ENCODE data around the gene SPHK1. TPM values are rescaled to one million over a fixed set of nuclear protein-coding genes. Genes with fewer than 3 reads are reported as not detected.
"Not testable (repeated sequence)": the region's sequence is repeated elsewhere in the genome, so short reads cannot be mapped to it uniquely, and the experiment has no call there.

The SPHK1 gene
- total and polyA plus RNA-seq, 5 donors from 2014 or later = 0.09 to 0.52 (median 0.12) TPM; not detected in 2

DNA sequence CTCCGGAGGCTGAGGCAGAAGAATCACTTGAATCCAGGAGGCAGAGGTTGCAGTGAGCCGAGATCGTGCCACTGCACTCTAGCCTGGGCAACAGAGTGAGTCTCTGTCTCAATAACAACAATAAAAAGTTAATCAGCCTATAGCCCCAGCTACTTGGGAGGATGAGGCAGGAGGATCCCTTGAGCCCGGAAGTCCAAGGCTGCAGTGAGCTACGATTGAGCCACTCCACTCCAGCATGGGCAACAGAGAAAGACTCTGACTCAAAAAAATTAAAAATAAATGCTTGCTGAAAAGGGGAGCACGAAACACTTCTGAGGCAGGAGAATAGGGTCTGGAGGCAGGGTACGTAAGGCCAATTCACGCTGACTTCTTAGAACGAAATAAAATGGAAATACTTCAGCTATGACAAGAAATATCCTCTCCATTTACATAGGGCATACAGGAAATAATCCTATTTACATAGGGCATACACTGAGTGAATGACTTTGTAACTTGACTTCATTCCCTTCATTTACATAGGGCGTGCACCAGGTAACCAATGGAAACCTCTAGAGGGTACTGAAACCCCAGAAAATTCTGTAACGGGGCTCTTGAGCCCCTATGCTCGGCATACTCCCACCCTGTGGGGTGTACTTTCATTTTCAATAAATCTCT lies 27.5 kb upstream of the SPHK1 start:
- no peaks in the 10 kb centered on the region for H3K36me3 ChIP-seq (ENCODE audit: control insufficient read depth, insufficient read depth, low read length)
- H3K27me3 ChIP-seq (ENCODE audit: control insufficient read depth, insufficient read depth, low read length) = no peaks in the 10 kb centered on the region
- Mint-ChIP-seq H3K36me3 (peaks cover under 1% of the 10 kb centered on the region), H3K4me1 (peaks cover 2 to 19% (median 10%) of the 10 kb centered on the region in 4 donors), H3K4me3 (peak overlapping the region in 1 of 4 donors; percentile 55), H3K27ac (no peak overlapping the region), H3K27me3 (peaks cover 6% of the 10 kb centered on the region), H3K9me3 (no peaks in the 10 kb centered on the region)
- peaks cover 14% of the 10 kb centered on the region for H3K4me1 ChIP-seq (ENCODE audit: control insufficient read depth, insufficient read depth, low read length, poor library complexity, severe bottlenecking)
- H3K4me3 ChIP-seq (ENCODE audit: low read depth, low read length) = no peak overlapping the region
- no peaks in the 10 kb centered on the region for H3K9me3 ChIP-seq (ENCODE audit: control insufficient read depth in 2 of 2, low read length in 2 of 2)
- ATAC-seq (ENCODE audit: low read depth in 2 of 2) (no peak), DNase-seq (no peak)
- H3K27ac ChIP-seq (ENCODE audit: insufficient read depth, low read length, poor library complexity, severe bottlenecking) = no peak overlapping the region

DNA sequence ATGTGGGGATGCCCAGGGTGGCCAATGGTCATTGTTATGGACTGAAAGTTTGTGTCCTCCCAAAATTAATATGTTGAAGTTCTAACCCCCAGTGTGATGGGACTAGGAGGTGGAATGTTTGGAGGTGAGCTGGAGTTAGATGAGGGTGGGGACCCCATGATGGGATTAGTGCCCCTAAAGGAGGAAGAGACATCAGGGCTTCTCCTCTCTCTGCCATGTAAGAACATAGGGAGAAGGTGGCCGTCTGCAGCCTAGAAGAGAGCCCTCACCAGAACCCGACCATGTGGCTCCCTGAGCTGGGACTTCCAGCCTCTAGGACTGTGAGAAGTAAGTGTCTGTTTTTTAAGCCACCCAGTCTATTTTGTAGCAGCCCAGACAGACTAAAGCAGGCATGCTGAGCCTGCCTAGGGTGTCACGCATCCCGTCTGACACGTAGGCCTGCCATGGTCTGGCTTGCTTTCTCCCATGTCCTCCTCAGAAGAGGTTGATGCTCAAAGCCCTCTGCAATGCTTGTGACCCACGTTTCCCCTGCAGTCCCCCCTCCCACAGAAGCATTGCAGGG lies 26.7 kb upstream of the SPHK1 start:
- H3K9me3 ChIP-seq (ENCODE audit: control insufficient read depth in 2 of 2, low read length in 2 of 2) = no peaks in the 10 kb centered on the region
- no peak for ATAC-seq (ENCODE audit: low read depth in 2 of 2)

DNA sequence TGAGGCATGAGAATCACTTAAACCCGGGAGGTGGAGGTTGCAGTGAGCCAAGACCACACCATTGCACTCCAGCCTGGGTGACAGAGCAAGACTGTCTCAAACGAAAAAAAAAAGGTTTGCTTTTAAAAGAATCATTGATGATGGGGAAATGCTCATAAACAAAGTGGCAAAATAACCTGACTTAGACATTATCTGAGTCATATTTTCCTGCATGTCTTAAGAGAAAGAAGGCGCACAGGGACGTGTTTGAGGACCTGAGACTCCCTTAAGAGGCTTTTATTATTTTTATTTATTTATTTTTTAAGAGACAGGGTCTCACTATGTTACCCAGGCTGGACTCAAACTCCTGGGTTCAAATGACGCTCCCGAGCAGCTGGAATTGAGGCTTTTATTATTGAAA lies 25.0 kb upstream of the SPHK1 start:
- Histone ChIP-seq H3K27ac (ENCODE audit: insufficient read depth, low read length, poor library complexity, severe bottlenecking) (no peak overlapping the region), H3K36me3 (ENCODE audit: control insufficient read depth, insufficient read depth, low read length) (no peaks in the 10 kb centered on the region), H3K4me3 (ENCODE audit: low read depth, low read length) (no peak overlapping the region), H3K4me1 (ENCODE audit: control insufficient read depth, insufficient read depth, low read length, poor library complexity, severe bottlenecking) (peaks cover 3% of the 10 kb centered on the region), H3K27me3 (ENCODE audit: control insufficient read depth, insufficient read depth, low read length) (no peaks in the 10 kb centered on the region), H3K9me3 (ENCODE audit: control insufficient read depth in 2 of 2, low read length in 2 of 2) (no peaks in the 10 kb centered on the region)
- H3K9me3 Mint-ChIP-seq = no peaks in the 10 kb centered on the region
- no peak overlapping the region for H3K27ac Mint-ChIP-seq
- no peak overlapping the region for H3K4me3 Mint-ChIP-seq
- DNase-seq (no peak), ATAC-seq (ENCODE audit: low read depth in 2 of 2) (no peak)
- no peaks in the 10 kb centered on the region for H3K36me3 Mint-ChIP-seq
- peaks cover 0 to 5% (median under 1%) of the 10 kb centered on the region in 4 donors for H3K4me1 Mint-ChIP-seq
- peaks cover 9% of the 10 kb centered on the region for H3K27me3 Mint-ChIP-seq

More for the DNA sequence above, 26.7 kb upstream of the SPHK1 start:
- Histone ChIP-seq H3K36me3 (ENCODE audit: control insufficient read depth, insufficient read depth, low read length) (no peaks in the 10 kb centered on the region), H3K4me3 (ENCODE audit: low read depth, low read length) (no peak overlapping the region), H3K27ac (ENCODE audit: insufficient read depth, low read length, poor library complexity, severe bottlenecking) (no peak overlapping the region), H3K27me3 (ENCODE audit: control insufficient read depth, insufficient read depth, low read length) (no peaks in the 10 kb centered on the region), H3K4me1 (ENCODE audit: control insufficient read depth, insufficient read depth, low read length, poor library complexity, severe bottlenecking) (peaks cover 12% of the 10 kb centered on the region)
- Mint-ChIP-seq H3K9me3 (no peaks in the 10 kb centered on the region), H3K27me3 (peaks cover 9% of the 10 kb centered on the region), H3K27ac (no peak overlapping the region), H3K4me1 (peaks cover 0 to 14% (median 7%) of the 10 kb centered on the region in 4 donors), H3K36me3 (no peaks in the 10 kb centered on the region), H3K4me3 (peak overlapping the region in 2 of 4 donors; percentile 41 to 55)
- DNase-seq = no peak

DNA sequence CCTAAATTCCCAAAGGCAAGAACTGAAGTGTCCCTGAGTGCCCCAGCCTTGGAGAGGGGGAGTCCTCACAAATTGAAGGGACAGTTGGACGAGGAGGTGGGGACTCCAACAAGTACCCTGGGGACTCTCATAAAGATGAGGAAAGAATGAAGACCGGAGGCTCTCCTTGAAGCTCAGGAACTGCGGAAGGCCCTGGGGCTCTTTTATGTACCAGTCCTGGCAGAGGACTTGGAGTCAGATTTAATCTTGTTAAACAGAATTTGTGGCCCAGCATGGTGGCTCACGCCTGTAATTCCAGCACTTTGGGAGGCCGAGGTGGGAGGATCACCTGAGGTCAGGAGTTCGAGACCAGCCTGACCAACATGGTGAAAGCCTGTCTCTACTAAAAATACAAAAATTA lies 24.6 kb upstream of the SPHK1 start:
- not testable (repeated sequence) for H3K27me3 Mint-ChIP-seq, H3K27ac Mint-ChIP-seq

DNA sequence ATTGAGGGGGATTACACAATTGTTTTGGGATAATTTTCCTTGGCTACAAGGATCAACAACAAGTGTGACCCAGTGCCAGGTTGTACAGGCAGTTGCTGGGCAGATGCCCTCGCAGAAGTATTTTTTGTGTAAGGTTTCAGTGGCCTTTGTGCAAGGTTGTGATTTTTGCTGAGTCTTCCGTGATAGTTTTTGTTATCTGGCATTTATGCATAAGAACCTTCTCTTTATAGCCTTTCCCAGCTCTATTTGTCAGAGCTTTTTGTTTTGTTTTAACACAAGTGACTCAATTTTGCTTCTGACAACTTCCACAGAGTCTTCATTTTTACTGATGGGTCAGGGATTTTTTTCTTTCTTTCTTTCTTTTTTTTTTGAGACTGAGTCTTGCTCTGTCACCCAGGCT lies 23.9 kb upstream of the SPHK1 start:
- Mint-ChIP-seq H3K27ac (no peak overlapping the region), H3K36me3 (no peaks in the 10 kb centered on the region), H3K27me3 (peaks cover 9% of the 10 kb centered on the region), H3K4me3 (no peak overlapping the region), H3K4me1 (peaks cover 0 to 2% (median 0%) of the 10 kb centered on the region in 4 donors), H3K9me3 (no peaks in the 10 kb centered on the region)
- Histone ChIP-seq H3K36me3 (ENCODE audit: control insufficient read depth, insufficient read depth, low read length) (no peaks in the 10 kb centered on the region), H3K4me3 (ENCODE audit: low read depth, low read length) (no peak overlapping the region), H3K27ac (ENCODE audit: insufficient read depth, low read length, poor library complexity, severe bottlenecking) (no peak overlapping the region), H3K9me3 (ENCODE audit: control insufficient read depth in 2 of 2, low read length in 2 of 2) (no peaks in the 10 kb centered on the region), H3K27me3 (ENCODE audit: control insufficient read depth, insufficient read depth, low read length) (no peaks in the 10 kb centered on the region), H3K4me1 (ENCODE audit: control insufficient read depth, insufficient read depth, low read length, poor library complexity, severe bottlenecking) (no peaks in the 10 kb centered on the region)
- DNase-seq (no peak), ATAC-seq (ENCODE audit: low read depth in 2 of 2) (no peak)

More for the DNA sequence above, 24.6 kb upstream of the SPHK1 start:
- not testable (repeated sequence) for ATAC-seq (ENCODE audit: low read depth in 2 of 2); DNase-seq; H3K4me3 ChIP-seq (ENCODE audit: low read depth, low read length); H3K36me3 ChIP-seq (ENCODE audit: control insufficient read depth, insufficient read depth, low read length); H3K4me1 ChIP-seq (ENCODE audit: control insufficient read depth, insufficient read depth, low read length, poor library complexity, severe bottlenecking); H3K9me3 Mint-ChIP-seq; H3K4me1 Mint-ChIP-seq; H3K27ac ChIP-seq (ENCODE audit: insufficient read depth, low read length, poor library complexity, severe bottlenecking); H3K4me3 Mint-ChIP-seq; H3K36me3 Mint-ChIP-seq; H3K27me3 ChIP-seq (ENCODE audit: control insufficient read depth, insufficient read depth, low read length); H3K9me3 ChIP-seq (ENCODE audit: control insufficient read depth in 2 of 2, low read length in 2 of 2)

DNA sequence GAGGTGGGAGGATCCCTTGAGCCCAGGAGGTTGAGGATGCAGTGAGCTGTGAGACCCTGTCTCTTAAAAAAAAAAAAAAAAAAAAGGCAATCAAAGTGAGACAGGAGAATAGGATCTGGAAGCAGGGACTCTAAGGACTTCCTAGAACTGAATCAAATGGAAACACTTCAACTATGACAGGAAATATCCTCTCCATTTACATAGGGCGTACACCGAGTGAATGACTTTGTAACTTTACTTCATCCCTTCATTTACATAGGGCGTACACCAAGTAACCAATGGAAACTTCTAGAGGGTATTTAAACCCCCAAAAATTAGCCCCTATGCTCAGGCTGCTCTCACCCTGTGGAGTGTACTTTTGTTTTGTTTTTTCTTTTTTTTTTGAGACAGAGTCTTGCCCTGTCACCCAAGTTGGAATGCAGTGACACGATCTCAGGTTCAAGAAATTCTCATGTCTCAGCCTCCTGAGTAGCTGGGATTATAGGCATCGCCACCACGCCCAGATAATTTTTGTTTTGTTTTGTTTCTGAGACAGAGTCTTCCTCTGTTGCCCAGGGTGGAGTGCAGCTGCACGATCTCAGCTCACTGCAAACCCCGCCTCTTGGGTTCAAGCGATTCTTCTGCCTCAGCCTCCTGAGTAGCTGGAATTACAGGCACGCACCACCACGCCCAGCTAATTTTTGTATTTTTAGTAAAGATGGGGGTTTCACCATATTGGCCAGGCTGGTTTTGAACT lies 21.1 kb upstream of the SPHK1 start:
- Histone ChIP-seq H3K9me3 (ENCODE audit: control insufficient read depth in 2 of 2, low read length in 2 of 2) (no peaks in the 10 kb centered on the region), H3K36me3 (ENCODE audit: control insufficient read depth, insufficient read depth, low read length) (no peaks in the 10 kb centered on the region), H3K4me1 (ENCODE audit: control insufficient read depth, insufficient read depth, low read length, poor library complexity, severe bottlenecking) (no peaks in the 10 kb centered on the region), H3K27me3 (ENCODE audit: control insufficient read depth, insufficient read depth, low read length) (no peaks in the 10 kb centered on the region), H3K4me3 (ENCODE audit: low read depth, low read length) (no peak overlapping the region), H3K27ac (ENCODE audit: insufficient read depth, low read length, poor library complexity, severe bottlenecking) (no peak overlapping the region)
- Mint-ChIP-seq H3K4me3 (no peak overlapping the region), H3K9me3 (peaks cover 0 to 2% (median 0%) of the 10 kb centered on the region in 7 donors), H3K36me3 (no peaks in the 10 kb centered on the region), H3K27ac (no peak overlapping the region), H3K4me1 (no peaks in the 10 kb centered on the region), H3K27me3 (peaks cover 13% of the 10 kb centered on the region)
- DNase-seq (no peak), ATAC-seq (ENCODE audit: low read depth in 2 of 2) (no peak)

DNA sequence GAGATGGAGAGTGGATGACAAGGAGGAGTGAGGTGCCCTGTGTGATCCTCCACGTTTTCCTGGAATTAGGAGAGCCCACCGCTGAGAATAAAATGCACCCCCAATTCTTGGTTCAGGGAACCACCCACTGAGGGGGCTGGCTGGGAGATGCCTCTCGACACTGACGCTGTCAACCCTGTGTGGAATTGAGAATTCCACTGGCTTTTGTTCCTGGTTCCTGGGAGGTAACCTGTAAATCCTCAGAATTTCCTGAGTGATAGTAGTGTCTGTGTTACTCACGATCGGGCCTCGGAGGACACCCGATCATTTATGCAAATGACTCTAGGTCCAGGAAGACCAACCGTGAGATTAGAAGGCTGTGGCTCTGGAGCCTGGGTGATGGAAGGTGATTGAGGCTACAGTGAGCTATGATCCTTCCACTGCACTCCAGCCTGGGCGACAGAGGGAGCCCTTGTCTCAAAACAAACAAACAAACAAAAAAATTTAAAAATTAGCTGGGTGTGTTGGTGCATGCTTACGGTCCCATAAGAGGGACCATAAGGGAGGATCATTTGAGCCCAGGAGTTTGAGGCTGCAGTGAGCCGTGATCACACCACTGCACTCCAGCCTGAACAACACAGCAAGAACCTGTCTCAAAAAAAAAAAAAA lies 19.0 kb upstream of the SPHK1 start:
- ATAC-seq (ENCODE audit: low read depth in 2 of 2) = no peak
- no peak for DNase-seq
- no peaks in the 10 kb centered on the region for H3K4me1 Mint-ChIP-seq

More for the DNA sequence above, 19.0 kb upstream of the SPHK1 start:
- Histone ChIP-seq H3K27me3 (ENCODE audit: control insufficient read depth, insufficient read depth, low read length) (no peaks in the 10 kb centered on the region), H3K4me1 (ENCODE audit: control insufficient read depth, insufficient read depth, low read length, poor library complexity, severe bottlenecking) (no peaks in the 10 kb centered on the region), H3K4me3 (ENCODE audit: low read depth, low read length) (no peak overlapping the region), H3K36me3 (ENCODE audit: control insufficient read depth, insufficient read depth, low read length) (no peaks in the 10 kb centered on the region), H3K27ac (ENCODE audit: insufficient read depth, low read length, poor library complexity, severe bottlenecking) (no peak overlapping the region), H3K9me3 (ENCODE audit: control insufficient read depth in 2 of 2, low read length in 2 of 2) (no peaks in the 10 kb centered on the region)
- peaks cover 0 to 2% (median 0%) of the 10 kb centered on the region in 7 donors for H3K9me3 Mint-ChIP-seq
- H3K27ac Mint-ChIP-seq = no peak overlapping the region
- no peaks in the 10 kb centered on the region for H3K36me3 Mint-ChIP-seq
- H3K4me3 Mint-ChIP-seq = no peak overlapping the region
- H3K27me3 Mint-ChIP-seq = peaks cover 9% of the 10 kb centered on the region
